HUES64 (cell line): ENCODE data around the gene SHISAL2A.
"Not testable (repeated sequence)": the region's sequence is repeated elsewhere in the genome, so short reads cannot be mapped to it uniquely, and the experiment has no call there.

Experiments
- H3K27ac ChIP-seq: 2 replicates; pipeline ENCODE4 v1.7.0; 2013; ENCODE audit warnings: low read depth, low read length, inconsistent platforms
- H3K27me3 ChIP-seq: 2 replicates; pipeline ENCODE4 v1.6.1; 2013; ENCODE audit warnings: mild to moderate bottlenecking, low read length; ENCODE audit not compliant: insufficient read depth
- H3K36me3 ChIP-seq: 2 replicates; pipeline ENCODE4 v1.6.1; 2013; ENCODE audit warnings: mild to moderate bottlenecking, low read length; ENCODE audit not compliant: insufficient read depth
- H3K4me1 ChIP-seq: 2 replicates; pipeline ENCODE4 v1.6.1; 2013; ENCODE audit warnings: mild to moderate bottlenecking, low read length, moderate library complexity; ENCODE audit not compliant: insufficient read depth
- H3K4me3 ChIP-seq: 2 replicates; pipeline ENCODE4 v1.5.1; 2013; ENCODE audit warnings: mild to moderate bottlenecking, low read length, moderate library complexity
- H3K9ac ChIP-seq: 2 replicates; pipeline ENCODE4 v1.6.1; 2013; ENCODE audit warnings: mild to moderate bottlenecking, low read depth, low read length
- H3K9me3 ChIP-seq: 2 replicates; pipeline ENCODE4 v1.6.1; 2013; ENCODE audit warnings: low read depth, low read length; ENCODE audit not compliant: insufficient read depth
- WGBS: fragments of 150-250, 120-280 bp; methylation state at CpG from one replicate; pipeline ENCODE4 v1.1.7; 2013; ENCODE audit warnings: missing lambda C conversion rate; 5-methylcytosine and 5-hydroxymethylcytosine counted together

The SHISAL2A gene

GRCh38 chr1:52686261-52686751, 53.3 kb downstream of the SHISAL2A start:
- peaks cover 54% of the 10 kb centered on the region for H3K36me3 ChIP-seq
- 55% methylated on average over 17 of the region's 17 CpGs for WGBS
- not testable (repeated sequence) for H3K9me3 ChIP-seq, H3K4me1 ChIP-seq, H3K27ac ChIP-seq, H3K27me3 ChIP-seq, H3K9ac ChIP-seq, H3K4me3 ChIP-seq

GRCh38 chr1:52686830-52687229, 53.9 kb downstream of the SHISAL2A start:
- WGBS = 95% methylated on average over 5 of the region's 5 CpGs
- Histone ChIP-seq H3K4me1 (no peaks in the 10 kb centered on the region), H3K27me3 (no peaks in the 10 kb centered on the region), H3K27ac (no peak overlapping the region), H3K9ac (no peak overlapping the region), H3K36me3 (peaks cover 57% of the 10 kb centered on the region), H3K4me3 (no peak overlapping the region), H3K9me3 (no peaks in the 10 kb centered on the region)

- 98% methylated on average over 3 of the region's 3 CpGs for WGBS
- H3K4me3 ChIP-seq = no peak overlapping the region
- no peak overlapping the region for H3K27ac ChIP-seq
- no peak overlapping the region for H3K9ac ChIP-seq
- no peaks in the 10 kb centered on the region for H3K9me3 ChIP-seq
- H3K36me3 ChIP-seq = peaks cover 59% of the 10 kb centered on the region
- no peaks in the 10 kb centered on the region for H3K4me1 ChIP-seq
- no peaks in the 10 kb centered on the region for H3K27me3 ChIP-seq
Observed at GRCh38 chr1:52691821-52692220, 58.9 kb downstream of the SHISAL2A start.

DNA sequence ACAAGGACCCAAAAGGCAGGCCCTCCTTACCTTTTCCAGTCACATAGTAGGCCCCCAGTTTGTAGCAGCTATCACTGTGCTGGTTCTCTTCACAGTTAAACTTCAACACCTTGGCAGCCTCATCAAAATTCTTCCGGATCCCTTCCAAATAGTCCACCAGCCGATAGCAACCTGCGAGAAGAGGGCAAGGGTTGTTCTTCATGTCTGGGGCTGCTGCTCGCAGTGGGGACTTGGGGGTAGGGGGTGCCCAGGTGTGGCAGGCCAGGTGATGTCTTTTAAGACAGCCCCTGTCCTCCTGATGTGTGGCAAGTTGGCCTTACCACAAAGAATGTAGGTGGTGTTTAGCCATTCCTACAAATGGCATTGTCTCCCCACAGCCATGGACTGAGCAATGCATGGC, 59.7 kb downstream of the SHISAL2A start:
- H3K9me3 ChIP-seq = no peaks in the 10 kb centered on the region
- H3K36me3 ChIP-seq = peaks cover 50% of the 10 kb centered on the region
- H3K9ac ChIP-seq = no peak overlapping the region
- H3K4me3 ChIP-seq = no peak overlapping the region
- H3K4me1 ChIP-seq = no peaks in the 10 kb centered on the region
- no peak overlapping the region for H3K27ac ChIP-seq
- WGBS = 91% methylated on average over 4 of the region's 4 CpGs
- no peaks in the 10 kb centered on the region for H3K27me3 ChIP-seq

GRCh38 chr1:52693351-52693750, 60.4 kb downstream of the SHISAL2A start:
- H3K9ac ChIP-seq, H3K27me3 ChIP-seq, H3K9me3 ChIP-seq, H3K4me1 ChIP-seq, H3K4me3 ChIP-seq, H3K27ac ChIP-seq: not testable (repeated sequence)
- peaks cover 43% of the 10 kb centered on the region for H3K36me3 ChIP-seq
- 93% methylated on average over 10 of the region's 10 CpGs for WGBS

- Histone ChIP-seq H3K27me3 (no peaks in the 10 kb centered on the region), H3K36me3 (peaks cover 39% of the 10 kb centered on the region), H3K4me3 (no peak overlapping the region), H3K4me1 (peaks cover 5% of the 10 kb centered on the region), H3K27ac (no peak overlapping the region), H3K9me3 (no peaks in the 10 kb centered on the region), H3K9ac (no peak overlapping the region)
- WGBS = 93% methylated on average over 1 of the region's 1 CpG
Observed at GRCh38 chr1:52693843-52694242, 60.9 kb downstream of the SHISAL2A start.

DNA sequence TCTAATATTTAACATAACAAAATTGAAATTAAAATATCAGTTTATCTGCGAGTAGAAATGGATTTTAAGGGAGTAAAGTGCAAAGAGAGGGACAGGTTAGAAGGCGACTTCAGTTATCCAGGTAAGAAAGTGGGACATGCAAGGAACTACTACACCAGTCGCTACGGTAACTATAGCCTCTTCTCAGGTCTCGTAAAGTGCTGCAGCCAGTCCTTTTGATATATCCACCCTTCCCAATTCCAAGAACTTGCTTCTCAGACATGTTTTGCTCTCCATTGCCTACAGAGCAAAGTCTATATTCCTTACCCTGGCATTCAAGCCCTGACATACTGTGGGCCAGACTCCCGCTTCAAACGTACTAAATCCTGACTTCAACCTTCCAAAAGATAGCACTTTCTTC, 62.7 kb downstream of the SHISAL2A start:
- no peak overlapping the region for H3K27ac ChIP-seq
- no peak overlapping the region for H3K9ac ChIP-seq
- H3K4me1 ChIP-seq = peaks cover 5% of the 10 kb centered on the region
- no peaks in the 10 kb centered on the region for H3K9me3 ChIP-seq
- no peaks in the 10 kb centered on the region for H3K27me3 ChIP-seq
- WGBS = 93% methylated on average over 7 of the region's 7 CpGs
- H3K36me3 ChIP-seq = peaks cover 29% of the 10 kb centered on the region
- no peak overlapping the region for H3K4me3 ChIP-seq

GRCh38 chr1:52697795-52698674, 65.1 kb downstream of the SHISAL2A start, which contains the start of gene COA7:
Gene COA7, minus strand, starts transcription at chr1:52698347. Its CDS starts 21 bp downstream, at chr1:52698326.
- WGBS = 2% methylated on average over 68 of the region's 68 CpGs
- Histone ChIP-seq H3K4me3 (peak within 1 kb of the TSS; percentile 73), H3K36me3 (peaks cover 7% of the 10 kb centered on the region), H3K9ac (peak within 1 kb of the TSS; percentile 86), H3K27ac (peak within 1 kb of the TSS; percentile 50; the same call in 1 of the 2 replicates), H3K4me1 (peaks cover 5% of the 10 kb centered on the region), H3K9me3 (no peaks in the 10 kb centered on the region), H3K27me3 (no peaks in the 10 kb centered on the region)

- H3K27me3 ChIP-seq = no peaks in the 10 kb centered on the region
- no peaks in the 10 kb centered on the region for H3K36me3 ChIP-seq
- peaks cover 5% of the 10 kb centered on the region for H3K4me1 ChIP-seq
- no peak overlapping the region for H3K27ac ChIP-seq
- 4% methylated on average over 35 of the region's 35 CpGs for WGBS
- no peaks in the 10 kb centered on the region for H3K9me3 ChIP-seq
- H3K4me3 ChIP-seq = peak overlapping the region; percentile 64
- H3K9ac ChIP-seq = peak overlapping the region; percentile 23; the same call in 1 of the 2 replicates
Observed at GRCh38 chr1:52702886-52703787, 70.2 kb downstream of the SHISAL2A start.

DNA sequence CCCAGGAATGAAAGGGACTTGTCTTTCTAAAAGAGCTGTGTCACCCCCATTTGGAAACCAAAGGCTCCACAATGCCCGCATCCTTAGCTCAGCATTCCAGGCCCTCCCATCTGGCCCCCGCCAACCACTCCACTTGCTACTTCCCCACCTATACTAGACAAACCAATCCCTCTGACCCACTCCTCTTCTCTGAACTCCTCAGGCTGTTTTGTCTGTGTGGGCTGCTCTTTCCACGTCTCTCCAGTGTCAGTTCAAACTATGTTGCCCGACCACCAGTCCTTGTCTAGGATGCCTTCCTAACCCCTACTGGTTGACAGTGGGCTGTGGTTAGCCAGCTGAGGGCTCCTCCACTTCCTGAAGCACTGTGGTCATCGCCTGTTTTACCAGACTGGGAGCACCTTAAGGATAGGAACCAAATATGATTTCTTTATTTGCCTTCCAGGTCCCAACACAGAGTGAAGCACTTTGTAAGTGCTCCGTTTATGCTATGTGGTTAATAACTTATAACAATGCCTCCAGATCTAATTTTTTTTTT, 73.2 kb downstream of the SHISAL2A start:
- no peak overlapping the region for H3K9ac ChIP-seq
- WGBS = 85% methylated on average over 4 of the region's 6 CpGs
- no peak overlapping the region for H3K27ac ChIP-seq

More for the DNA sequence above, 73.2 kb downstream of the SHISAL2A start:
- no peaks in the 10 kb centered on the region for H3K36me3 ChIP-seq
- H3K9me3 ChIP-seq = no peaks in the 10 kb centered on the region
- no peaks in the 10 kb centered on the region for H3K27me3 ChIP-seq
- no peaks in the 10 kb centered on the region; the same call in 1 of the 2 replicates for H3K4me1 ChIP-seq
- no peak overlapping the region for H3K4me3 ChIP-seq
